DMS79 (cell line): ENCODE measurements around the gene TMEM120B.
"Not testable (repeated sequence)": the region's sequence is repeated elsewhere in the genome, so short reads cannot be mapped to it uniquely, and the experiment has no call there.

Experiments used
- DNase-seq: peaks from one replicate; lab custom pipeline; 2025; lab: John Stamatoyannopoulos, UW

Gene TMEM120B

GRCh38 chr12:121709064-121709424 is 3.5 kb upstream of the TMEM120B start:
- DNase-seq, result not testable (repeated sequence)

GRCh38 chr12:121709478-121709961 is 3.0 kb upstream of the TMEM120B start:
- DNase-seq, result no peak

GRCh38 chr12:121711361-121712189 is 977 bp upstream of the TMEM120B start:
- DNase-seq, result no peak

- no peak for DNase-seq
Measured at GRCh38 chr12:121712190-121712460, 427 bp upstream of the TMEM120B start.

- no peak for DNase-seq
Measured at GRCh38 chr12:121713257-121713777, 765 bp downstream of the TMEM120B start.

GRCh38 chr12:121713793-121714192 is 1.2 kb downstream of the TMEM120B start:
- DNase-seq, result no peak

- DNase-seq, result not testable (repeated sequence)
Measured at GRCh38 chr12:121715055-121715454, 2.5 kb downstream of the TMEM120B start.

GRCh38 chr12:121715862-121716435 is 3.4 kb downstream of the TMEM120B start:
- no peak for DNase-seq

GRCh38 chr12:121717041-121717699 is 4.6 kb downstream of the TMEM120B start:
- no peak for DNase-seq

- DNase-seq, result no peak
Measured at GRCh38 chr12:121718653-121719239, 6.2 kb downstream of the TMEM120B start.

- no peak for DNase-seq
Measured at GRCh38 chr12:121719926-121720414, 7.4 kb downstream of the TMEM120B start.

GRCh38 chr12:121720762-121721161 is 8.2 kb downstream of the TMEM120B start:
- no peak for DNase-seq

GRCh38 chr12:121722511-121722910 is 10.0 kb downstream of the TMEM120B start:
- no peak for DNase-seq

GRCh38 chr12:121723200-121723599 is 10.6 kb downstream of the TMEM120B start:
- no peak for DNase-seq

- no peak for DNase-seq
Measured at GRCh38 chr12:121724925-121725324, 12.4 kb downstream of the TMEM120B start.

GRCh38 chr12:121725423-121725822 is 12.9 kb downstream of the TMEM120B start:
- DNase-seq, result no peak

- DNase-seq, result no peak
Measured at GRCh38 chr12:121729021-121729420, 16.5 kb downstream of the TMEM120B start.

- no peak for DNase-seq
Measured at GRCh38 chr12:121731473-121731872, 18.9 kb downstream of the TMEM120B start.

GRCh38 chr12:121733849-121734248 is 21.3 kb downstream of the TMEM120B start:
- DNase-seq, result no peak

- no peak for DNase-seq
Measured at GRCh38 chr12:121738340-121738858, 25.8 kb downstream of the TMEM120B start.

GRCh38 chr12:121740847-121741246 is 28.3 kb downstream of the TMEM120B start:
- DNase-seq, result no peak

GRCh38 chr12:121741743-121742142 is 29.2 kb downstream of the TMEM120B start:
- no peak for DNase-seq
